Uterus (tissue), 4 donors: ENCODE data around the gene TRPV3. TPM values are rescaled to one million over a fixed set of nuclear protein-coding genes. Genes with fewer than 3 reads are reported as not detected.

Source experiments
- DNase-seq, 2 donors: peaks; one replicate each; pipeline ENCODE4 v3.0.0-alpha.2; 2019 to 2020
- H3K27ac ChIP-seq, 2 donors: fragments of 200-600 bp; sonication (generic); 1 replicate in 1 of 2; 2 replicates in 1 of 2; pipeline ENCODE4 v1.5.1; 2016 to 2018
- H3K27me3 ChIP-seq, 2 donors: fragments of 200-600 bp; sonication (generic); one replicate each; pipeline ENCODE4 v1.5.1; 2018 to 2019; ENCODE audit warnings: control low read depth in 1 of 2
- H3K36me3 ChIP-seq, 2 donors: fragments of 200-600 bp; sonication (generic); one replicate each; pipeline ENCODE4 v1.5.1; 2019; ENCODE audit warnings: control low read depth in 1 of 2
- H3K4me1 ChIP-seq, 2 donors: fragments of 200-600 bp; sonication (generic); one replicate each; pipeline ENCODE4 v1.5.1; 2018 to 2019; ENCODE audit warnings: control low read depth in 1 of 2
- H3K4me3 ChIP-seq, 2 donors: fragments of 200-600 bp; sonication (generic); 1 replicate in 1 of 2; 2 replicates in 1 of 2; pipeline ENCODE4 v1.5.1; 2018 to 2019; ENCODE audit warnings: mild to moderate bottlenecking in 1 of 2
- H3K9me3 ChIP-seq, 2 donors: fragments of 200-600 bp; sonication (generic); one replicate each; pipeline ENCODE4 v1.5.1; 2019; ENCODE audit warnings: control low read depth in 1 of 2
- POLR2A ChIP-seq, 2 donors: fragments of 450-650 bp; IDR thresholded peaks; one replicate each; pipeline ENCODE4 v1.6.1; 2016; ENCODE audit warnings: antibody characterized with exemption in 2 of 2, mild to moderate bottlenecking in 1 of 2, moderate library complexity in 1 of 2
- intact Hi-C: fragments of 100-400 bp; cut with DNase I; formaldehyde crosslinking; loops from one replicate; pipeline ENCODE4 v1.15.1; 2023; ENCODE audit warnings: low total_unique reads
- total RNA-seq, 4 donors: library from RNA; depleted of rRNA in 3 of 4; stranded (reverse); fragments of >200 nt in 3 of 4; gene quantifications; one replicate each; pipeline versions ENCODE4 v1.1.0 to v1.2.4, GENCODE V29; 2014 to 2023
- TF ChIP-seq, protein P1 (sequence below), 4 experiments: fragments of 200-600 bp in 2 of 4; fragments of 450-650 bp in 2 of 4; sonication (generic) in 2 of 4; IDR thresholded peaks; one replicate each; pipeline ENCODE4 v1.5.1; 2016 to 2019; ENCODE audit warnings: antibody characterized with exemption in 4 of 4, mild to moderate bottlenecking in 2 of 4, moderate library complexity in 1 of 4
- donor health status: DM: yes; HTN: yes; CAD: no.

TRPV3 gene
- total RNA-seq, 4 donors from 2014 or later: 0.88 to 1.5 TPM; not detected in 2

DNA sequence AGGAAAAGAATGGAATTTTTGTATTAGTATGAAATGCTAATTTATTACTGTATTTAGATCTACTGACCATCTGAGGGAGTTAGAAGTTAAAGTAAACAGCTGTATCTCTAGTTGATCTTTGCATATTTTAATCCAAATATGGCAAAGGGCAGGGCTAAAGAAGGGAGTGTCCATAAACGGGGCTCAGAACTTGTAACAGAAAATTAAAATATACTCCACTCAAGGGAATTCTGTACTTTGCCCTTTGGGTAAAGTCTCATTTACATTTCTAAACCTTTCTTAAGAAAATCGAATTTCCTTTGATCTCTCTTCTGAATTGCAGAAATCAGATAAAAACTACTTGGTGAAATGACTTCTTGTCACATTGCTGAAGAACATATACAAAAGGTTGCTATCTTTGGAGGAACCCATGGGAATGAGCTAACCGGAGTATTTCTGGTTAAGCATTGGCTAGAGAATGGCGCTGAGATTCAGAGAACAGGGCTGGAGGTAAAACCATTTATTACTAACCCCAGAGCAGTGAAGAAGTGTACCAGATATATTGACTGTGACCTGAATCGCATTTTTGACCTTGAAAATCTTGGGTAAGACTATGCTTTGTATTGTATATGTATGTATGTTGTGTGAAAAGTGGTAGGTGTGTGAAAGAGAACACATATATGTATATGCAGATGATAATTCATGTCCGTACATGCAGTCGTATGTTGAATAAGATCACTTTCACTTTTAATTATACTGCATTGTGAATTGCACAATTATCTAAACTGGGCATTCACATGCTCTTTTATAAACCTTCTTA lies 81.6 kb downstream of the TRPV3 start, which contains the start of gene ASPA:
Gene ASPA, plus strand, starts transcription at position 186 of the 799 bp plus-strand sequence. Its CDS starts 163 bp downstream, at position 349.
- DNase-seq: no peak
- H3K27ac ChIP-seq: peak within 1 kb of the TSS; percentile 73 to 74
- H3K4me1 ChIP-seq: no peaks in the 10 kb centered on the region
- no peak for TF ChIP-seq POLR2A (IDR thresholded peaks at IDR 0.05)
- TF ChIP-seq, protein P1, sequence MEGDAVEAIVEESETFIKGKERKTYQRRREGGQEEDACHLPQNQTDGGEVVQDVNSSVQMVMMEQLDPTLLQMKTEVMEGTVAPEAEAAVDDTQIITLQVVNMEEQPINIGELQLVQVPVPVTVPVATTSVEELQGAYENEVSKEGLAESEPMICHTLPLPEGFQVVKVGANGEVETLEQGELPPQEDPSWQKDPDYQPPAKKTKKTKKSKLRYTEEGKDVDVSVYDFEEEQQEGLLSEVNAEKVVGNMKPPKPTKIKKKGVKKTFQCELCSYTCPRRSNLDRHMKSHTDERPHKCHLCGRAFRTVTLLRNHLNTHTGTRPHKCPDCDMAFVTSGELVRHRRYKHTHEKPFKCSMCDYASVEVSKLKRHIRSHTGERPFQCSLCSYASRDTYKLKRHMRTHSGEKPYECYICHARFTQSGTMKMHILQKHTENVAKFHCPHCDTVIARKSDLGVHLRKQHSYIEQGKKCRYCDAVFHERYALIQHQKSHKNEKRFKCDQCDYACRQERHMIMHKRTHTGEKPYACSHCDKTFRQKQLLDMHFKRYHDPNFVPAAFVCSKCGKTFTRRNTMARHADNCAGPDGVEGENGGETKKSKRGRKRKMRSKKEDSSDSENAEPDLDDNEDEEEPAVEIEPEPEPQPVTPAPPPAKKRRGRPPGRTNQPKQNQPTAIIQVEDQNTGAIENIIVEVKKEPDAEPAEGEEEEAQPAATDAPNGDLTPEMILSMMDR (IDR thresholded peaks at IDR 0.05): no peak
- no peaks in the 10 kb centered on the region for H3K9me3 ChIP-seq
- peak within 1 kb of the TSS; percentile 21 to 33 for H3K4me3 ChIP-seq
- H3K27me3 ChIP-seq: no peaks in the 10 kb centered on the region
- intact Hi-C loops: no loop called here
- no peaks in the 10 kb centered on the region for H3K36me3 ChIP-seq

- intact Hi-C loops: no loop called here
- Histone ChIP-seq H3K4me3 (peak overlapping the region in 1 of 2 donors; percentile 33), H3K27ac (peak overlapping the region; percentile 73 to 74), H3K9me3 (no peaks in the 10 kb centered on the region), H3K27me3 (no peaks in the 10 kb centered on the region), H3K36me3 (no peaks in the 10 kb centered on the region), H3K4me1 (no peaks in the 10 kb centered on the region)
- DNase-seq: no peak
- TF ChIP-seq, protein P1 (IDR thresholded peaks at IDR 0.05): no peak
- TF ChIP-seq POLR2A (IDR thresholded peaks at IDR 0.05): no peak
Observed at GRCh38 chr17:3475251-3475685, 82.3 kb downstream of the TRPV3 start.

- no peak for TF ChIP-seq POLR2A (IDR thresholded peaks at IDR 0.05)
- TF ChIP-seq, protein P1 (IDR thresholded peaks at IDR 0.05): no peak
- no peaks in the 10 kb centered on the region for H3K4me1 ChIP-seq
- no peak overlapping the region for H3K4me3 ChIP-seq
- peak overlapping the region; percentile 73 to 74 for H3K27ac ChIP-seq
- H3K9me3 ChIP-seq: no peaks in the 10 kb centered on the region
- no peak for DNase-seq
- no peaks in the 10 kb centered on the region for H3K36me3 ChIP-seq
- no peaks in the 10 kb centered on the region for H3K27me3 ChIP-seq
- intact Hi-C loops: no loop called here
Observed at GRCh38 chr17:3474212-3474611, 83.4 kb downstream of the TRPV3 start.

DNA sequence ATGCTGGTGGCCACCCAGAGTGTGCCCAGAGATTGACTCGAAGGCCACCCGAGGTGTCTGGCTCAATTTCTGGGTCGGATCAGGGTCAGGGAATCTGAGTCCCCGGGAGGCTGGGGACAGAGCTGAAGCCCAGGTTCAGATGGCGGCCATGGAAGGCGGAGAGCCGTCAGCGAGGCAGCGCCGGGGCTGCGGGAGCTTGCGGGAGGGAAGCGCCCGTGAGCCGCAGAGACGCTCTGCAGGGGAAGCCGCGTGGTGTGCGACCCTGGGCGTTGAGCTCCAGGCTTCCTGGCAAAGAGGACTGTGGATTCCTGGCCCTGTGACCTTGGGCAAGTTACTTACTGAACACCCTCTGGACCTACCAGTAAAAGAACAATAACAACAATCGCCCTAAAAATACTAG lies 85.5 kb downstream of the TRPV3 start:
- Histone ChIP-seq H3K36me3 (no peaks in the 10 kb centered on the region), H3K27me3 (no peaks in the 10 kb centered on the region), H3K27ac (no peak overlapping the region), H3K9me3 (no peaks in the 10 kb centered on the region), H3K4me3 (no peak overlapping the region), H3K4me1 (no peaks in the 10 kb centered on the region)
- intact Hi-C loops: no loop called here
- TF ChIP-seq, protein P1 (IDR thresholded peaks at IDR 0.05): no peak
- no peak for TF ChIP-seq POLR2A (IDR thresholded peaks at IDR 0.05)
- no peak for DNase-seq

DNA sequence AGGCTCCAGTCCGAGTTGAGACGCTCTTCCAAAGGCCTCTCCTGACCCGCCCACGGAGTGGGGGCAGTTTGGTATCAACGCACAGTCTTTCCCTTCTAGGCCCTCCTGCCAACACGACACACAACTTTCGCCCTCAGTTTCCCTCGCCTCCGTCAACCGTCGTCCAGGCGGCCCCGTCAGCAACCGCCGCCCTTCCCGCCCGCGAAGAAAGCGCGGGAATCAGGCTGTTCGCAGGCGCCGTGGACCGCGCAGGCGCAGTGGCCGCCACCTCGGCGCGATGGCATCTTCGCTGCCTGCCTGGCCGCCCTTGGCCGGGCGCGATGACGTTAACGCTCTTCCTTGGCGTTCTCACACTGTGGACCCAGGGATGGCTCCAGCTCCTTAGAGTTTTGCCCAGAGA lies 86.0 kb downstream of the TRPV3 start, which contains the start of gene SPATA22:
Gene SPATA22, minus strand, starts transcription at position 221 of the 400 bp plus-strand sequence. CDS start 2,494 bp downstream, outside the sequence.
- Histone ChIP-seq H3K4me1 (no peaks in the 10 kb centered on the region), H3K9me3 (no peaks in the 10 kb centered on the region), H3K36me3 (no peaks in the 10 kb centered on the region), H3K4me3 (no peak within 1 kb of the TSS), H3K27ac (no peak within 1 kb of the TSS), H3K27me3 (no peaks in the 10 kb centered on the region)
- intact Hi-C loops: no loop called here
- no peak for TF ChIP-seq POLR2A (IDR thresholded peaks at IDR 0.05)
- TF ChIP-seq, protein P1 (IDR thresholded peaks at IDR 0.05): no peak
- DNase-seq: no peak
